HL-60 (cell line): ENCODE results near the gene SOCS7.

Experiments
- TF ChIP-seq, protein P1 (sequence below): IDR thresholded peaks from one replicate; pipeline ENCODE4 v1.5.1; 2011; ENCODE audit warnings: low read length, control low read depth, inconsistent platforms; ENCODE audit not compliant: insufficient read depth
- TF ChIP-seq, protein P2 (sequence below): IDR thresholded peaks from 2 replicates; pipeline ENCODE4 v1.6.1; 2012; ENCODE audit warnings: low read depth; ENCODE audit not compliant: insufficient replicate concordance

DNA sequence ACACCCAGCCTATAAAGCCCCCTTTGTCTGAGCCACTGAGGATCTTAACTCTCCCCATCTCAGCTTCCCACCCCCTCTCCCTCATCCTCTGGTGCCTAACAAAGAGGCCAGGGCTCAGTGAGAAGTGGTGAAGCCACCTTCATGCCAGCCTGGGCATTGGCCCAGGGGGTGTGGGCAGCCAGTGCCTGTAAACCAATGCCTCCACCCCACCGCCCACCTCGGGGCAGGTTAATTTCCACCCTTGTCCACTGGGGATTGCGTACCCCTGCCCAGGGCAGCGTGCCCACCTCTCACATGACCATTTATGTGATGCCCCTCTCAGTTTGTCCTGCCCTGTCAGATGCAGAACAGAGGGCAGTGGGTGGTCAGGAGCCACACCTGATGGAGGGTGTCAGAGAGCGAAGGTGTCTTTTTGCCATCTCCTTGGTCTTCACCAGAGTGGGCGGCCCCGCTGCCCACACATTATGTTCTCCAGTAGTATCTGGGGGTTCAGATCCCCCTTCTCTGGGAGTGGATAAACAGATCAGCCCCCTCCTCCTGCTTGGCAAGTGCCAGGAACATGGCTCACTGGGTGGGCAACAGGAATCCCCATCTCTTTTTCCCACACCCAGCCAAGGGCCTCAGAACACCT, 66.5 kb downstream of the SOCS7 start:
- TF ChIP-seq, protein P1, sequence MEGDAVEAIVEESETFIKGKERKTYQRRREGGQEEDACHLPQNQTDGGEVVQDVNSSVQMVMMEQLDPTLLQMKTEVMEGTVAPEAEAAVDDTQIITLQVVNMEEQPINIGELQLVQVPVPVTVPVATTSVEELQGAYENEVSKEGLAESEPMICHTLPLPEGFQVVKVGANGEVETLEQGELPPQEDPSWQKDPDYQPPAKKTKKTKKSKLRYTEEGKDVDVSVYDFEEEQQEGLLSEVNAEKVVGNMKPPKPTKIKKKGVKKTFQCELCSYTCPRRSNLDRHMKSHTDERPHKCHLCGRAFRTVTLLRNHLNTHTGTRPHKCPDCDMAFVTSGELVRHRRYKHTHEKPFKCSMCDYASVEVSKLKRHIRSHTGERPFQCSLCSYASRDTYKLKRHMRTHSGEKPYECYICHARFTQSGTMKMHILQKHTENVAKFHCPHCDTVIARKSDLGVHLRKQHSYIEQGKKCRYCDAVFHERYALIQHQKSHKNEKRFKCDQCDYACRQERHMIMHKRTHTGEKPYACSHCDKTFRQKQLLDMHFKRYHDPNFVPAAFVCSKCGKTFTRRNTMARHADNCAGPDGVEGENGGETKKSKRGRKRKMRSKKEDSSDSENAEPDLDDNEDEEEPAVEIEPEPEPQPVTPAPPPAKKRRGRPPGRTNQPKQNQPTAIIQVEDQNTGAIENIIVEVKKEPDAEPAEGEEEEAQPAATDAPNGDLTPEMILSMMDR = no peak
- TF ChIP-seq, protein P2, sequence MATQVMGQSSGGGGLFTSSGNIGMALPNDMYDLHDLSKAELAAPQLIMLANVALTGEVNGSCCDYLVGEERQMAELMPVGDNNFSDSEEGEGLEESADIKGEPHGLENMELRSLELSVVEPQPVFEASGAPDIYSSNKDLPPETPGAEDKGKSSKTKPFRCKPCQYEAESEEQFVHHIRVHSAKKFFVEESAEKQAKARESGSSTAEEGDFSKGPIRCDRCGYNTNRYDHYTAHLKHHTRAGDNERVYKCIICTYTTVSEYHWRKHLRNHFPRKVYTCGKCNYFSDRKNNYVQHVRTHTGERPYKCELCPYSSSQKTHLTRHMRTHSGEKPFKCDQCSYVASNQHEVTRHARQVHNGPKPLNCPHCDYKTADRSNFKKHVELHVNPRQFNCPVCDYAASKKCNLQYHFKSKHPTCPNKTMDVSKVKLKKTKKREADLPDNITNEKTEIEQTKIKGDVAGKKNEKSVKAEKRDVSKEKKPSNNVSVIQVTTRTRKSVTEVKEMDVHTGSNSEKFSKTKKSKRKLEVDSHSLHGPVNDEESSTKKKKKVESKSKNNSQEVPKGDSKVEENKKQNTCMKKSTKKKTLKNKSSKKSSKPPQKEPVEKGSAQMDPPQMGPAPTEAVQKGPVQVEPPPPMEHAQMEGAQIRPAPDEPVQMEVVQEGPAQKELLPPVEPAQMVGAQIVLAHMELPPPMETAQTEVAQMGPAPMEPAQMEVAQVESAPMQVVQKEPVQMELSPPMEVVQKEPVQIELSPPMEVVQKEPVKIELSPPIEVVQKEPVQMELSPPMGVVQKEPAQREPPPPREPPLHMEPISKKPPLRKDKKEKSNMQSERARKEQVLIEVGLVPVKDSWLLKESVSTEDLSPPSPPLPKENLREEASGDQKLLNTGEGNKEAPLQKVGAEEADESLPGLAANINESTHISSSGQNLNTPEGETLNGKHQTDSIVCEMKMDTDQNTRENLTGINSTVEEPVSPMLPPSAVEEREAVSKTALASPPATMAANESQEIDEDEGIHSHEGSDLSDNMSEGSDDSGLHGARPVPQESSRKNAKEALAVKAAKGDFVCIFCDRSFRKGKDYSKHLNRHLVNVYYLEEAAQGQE = no peak
